Activated naive CD4-positive, alpha-beta T cell (primary cell): ENCODE measurements around the gene SHISA3.

Experiments
- DNase-seq, 4 experiments: peaks; one replicate each; lab custom pipeline; 2025; lab: John Stamatoyannopoulos, UW

Gene SHISA3

GRCh38 chr4:42445038-42445437, 47.8 kb downstream of the SHISA3 start:
- no peak for DNase-seq

GRCh38 chr4:42446823-42447222, 49.5 kb downstream of the SHISA3 start:
- no peak for DNase-seq
